GM23338 (cell line): ENCODE measurements around the gene MYORG. TPM values are rescaled to one million over a fixed set of nuclear protein-coding genes. Genes with fewer than 3 reads are reported as not detected.

Experiments
- ATAC-seq: fragments of 200-7000 bp; cut with Tn5 transposase; 3 replicates; pipeline ENCODE4 v1.9.1; 2020
- DNase-seq: peaks from one replicate; pipeline ENCODE4 v3.0.0-alpha.2; 2015; ENCODE audit warnings: low spot score
- H2AFZ ChIP-seq: fragments of 200-600 bp; sonication (generic); 2 replicates; pipeline ENCODE4 v1.8.0; 2016; ENCODE audit warnings: antibody characterized with exemption, mild to moderate bottlenecking, moderate library complexity
- H3F3A ChIP-seq: fragments of 200-600 bp; sonication (generic); replicated peaks from 2 replicates; pipeline ENCODE4 v1.8.0; 2017; ENCODE audit warnings: antibody characterized with exemption, mixed run types, low read depth
- H3K27ac ChIP-seq: fragments of 200-600 bp; sonication (generic); 2 replicates; pipeline ENCODE4 v1.6.1; 2016; ENCODE audit warnings: low read depth
- H3K27me3 ChIP-seq: fragments of 200-600 bp; sonication (generic); 2 replicates; pipeline ENCODE4 v1.8.0; 2016; ENCODE audit warnings: mild to moderate bottlenecking, mixed run types, moderate library complexity; ENCODE audit not compliant: insufficient read depth
- H3K36me3 ChIP-seq: fragments of 200-600 bp; sonication (generic); 2 replicates; pipeline ENCODE4 v1.8.0; 2016; ENCODE audit warnings: mild to moderate bottlenecking; ENCODE audit not compliant: insufficient read depth
- H3K4me1 ChIP-seq: fragments of 200-600 bp; sonication (generic); 2 replicates; pipeline ENCODE4 v1.8.0; 2016; ENCODE audit warnings: mild to moderate bottlenecking, moderate library complexity; ENCODE audit not compliant: insufficient read depth
- H3K4me2 ChIP-seq: fragments of 200-600 bp; sonication (generic); 2 replicates; pipeline ENCODE4 v1.7.1; 2017; ENCODE audit warnings: mixed run types
- H3K4me3 ChIP-seq: fragments of 200-600 bp; sonication (generic); 2 replicates; pipeline ENCODE4 v1.6.1; 2016; ENCODE audit warnings: mixed run types
- H3K79me2 ChIP-seq: fragments of 200-600 bp; sonication (generic); replicated peaks from 2 replicates; pipeline ENCODE4 v1.8.0; 2017; ENCODE audit warnings: mild to moderate bottlenecking; ENCODE audit not compliant: insufficient read depth
- H3K9me2 ChIP-seq: fragments of 200-600 bp; sonication (generic); 2 replicates; pipeline ENCODE4 v1.8.0; 2017; ENCODE audit not compliant: insufficient read depth
- H4K20me1 ChIP-seq: fragments of 200-600 bp; sonication (generic); replicated peaks from 2 replicates; pipeline ENCODE4 v1.8.0; 2017; ENCODE audit warnings: mild to moderate bottlenecking; ENCODE audit not compliant: insufficient read depth
- H3K27ac Mint-ChIP-seq: 2 replicates; pipeline ENCODE4 v1.8.0; 2020; ENCODE audit warnings: inconsistent platforms, mild to moderate bottlenecking, moderate library complexity, mixed read lengths
- H3K27me3 Mint-ChIP-seq: 3 replicates; pipeline ENCODE4 v1.8.0; 2022; ENCODE audit warnings: low read depth, mild to moderate bottlenecking, moderate library complexity, mixed read lengths, inconsistent platforms; ENCODE audit not compliant: insufficient read depth, poor library complexity
- H3K36me3 Mint-ChIP-seq: 3 replicates; pipeline ENCODE4 v1.8.0; 2021; ENCODE audit warnings: low read depth, mild to moderate bottlenecking, inconsistent platforms, moderate library complexity, mixed read lengths
- H3K4me1 Mint-ChIP-seq: 3 replicates; pipeline ENCODE4 v1.8.0; 2020; ENCODE audit warnings: mild to moderate bottlenecking, inconsistent platforms, mixed read lengths
- H3K4me3 Mint-ChIP-seq: 3 replicates; pipeline ENCODE4 v1.8.0; 2021; ENCODE audit warnings: moderate library complexity, mild to moderate bottlenecking, inconsistent platforms, mixed read lengths
- H3K9me3 Mint-ChIP-seq: 3 replicates; pipeline ENCODE4 v1.8.0; 2020; ENCODE audit warnings: moderate library complexity, mild to moderate bottlenecking, inconsistent platforms, mixed read lengths
- EZH2 ChIP-seq: fragments of 200-600 bp; sonication (generic); IDR thresholded peaks from one replicate; pipeline ENCODE4 v1.8.0; 2017; ENCODE audit warnings: antibody characterized with exemption, mild to moderate bottlenecking, low read depth; ENCODE audit not compliant: unreplicated experiment
- JUNB ChIP-seq: IDR thresholded peaks from one replicate; pipeline ENCODE4 v1.6.1; 2016; ENCODE audit warnings: antibody characterized with exemption; ENCODE audit not compliant: unreplicated experiment
- polyA plus RNA-seq: library from polyadenylated mRNA; unstranded; fragments of >200 nt; fragmentation: Nextera tagmentation; extraction: Ambion mirVana; gene quantifications from 2 replicates; pipeline ENCODE4 v1.2.1, GENCODE V29; 2016
- total RNA-seq: library from RNA; depleted of rRNA; stranded (reverse); fragments of >200 nt; shearing (Covaris generic); gene quantifications from 2 replicates; pipeline ENCODE4 v1.2.3, GENCODE V29; 2014
- TF ChIP-seq, protein P1 (sequence below): fragments of 250-450 bp; sonication (Bioruptor Pico); IDR thresholded peaks from 2 replicates; pipeline ENCODE4 v1.5.0; 2020; ENCODE audit warnings: mild to moderate bottlenecking, moderate library complexity

The MYORG gene
- total and polyA plus RNA-seq, 2 experiments from 2014 or later: 1.5 to 7.3 TPM

DNA sequence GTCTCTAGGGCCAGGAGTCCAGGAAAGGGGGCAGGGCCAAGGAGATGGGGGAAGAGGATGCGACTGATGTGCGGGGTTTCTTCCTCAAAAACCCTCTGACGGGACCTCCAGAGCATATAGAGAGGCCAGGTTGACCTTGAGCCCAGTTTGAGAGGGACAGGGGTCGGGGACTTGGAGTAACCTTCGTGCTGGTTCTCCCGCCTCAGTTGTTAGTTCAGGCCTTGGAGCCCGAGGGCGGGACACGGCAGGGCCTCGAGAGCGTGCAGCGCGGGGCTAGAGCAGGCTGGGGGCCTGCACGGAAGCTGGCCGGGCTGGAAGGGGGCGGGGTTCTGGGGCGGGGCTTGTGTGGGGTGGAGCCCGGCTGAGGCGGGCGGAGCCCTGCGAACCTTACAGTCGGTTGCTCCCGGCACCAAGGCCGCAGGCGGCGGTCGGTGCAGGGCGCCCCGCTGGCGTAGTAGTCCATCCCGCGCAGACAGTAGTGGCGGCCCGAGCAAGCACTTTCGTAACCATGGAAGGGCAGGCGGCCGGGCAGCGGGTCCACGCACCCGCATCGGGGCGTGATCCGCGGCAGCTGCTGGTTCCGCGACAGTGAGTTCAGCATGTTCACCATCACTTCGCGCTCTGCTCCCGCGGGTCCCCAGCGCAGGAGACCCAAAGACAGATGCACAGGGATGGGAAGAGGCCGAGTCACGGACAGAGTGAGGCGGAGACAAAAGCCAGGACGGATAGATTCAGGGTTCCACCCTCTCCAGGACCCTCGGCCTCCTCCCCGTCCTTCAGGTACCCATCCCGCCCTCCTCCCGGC is 4.0 kb upstream of the MYORG start (continued):
- TF ChIP-seq, protein P1, sequence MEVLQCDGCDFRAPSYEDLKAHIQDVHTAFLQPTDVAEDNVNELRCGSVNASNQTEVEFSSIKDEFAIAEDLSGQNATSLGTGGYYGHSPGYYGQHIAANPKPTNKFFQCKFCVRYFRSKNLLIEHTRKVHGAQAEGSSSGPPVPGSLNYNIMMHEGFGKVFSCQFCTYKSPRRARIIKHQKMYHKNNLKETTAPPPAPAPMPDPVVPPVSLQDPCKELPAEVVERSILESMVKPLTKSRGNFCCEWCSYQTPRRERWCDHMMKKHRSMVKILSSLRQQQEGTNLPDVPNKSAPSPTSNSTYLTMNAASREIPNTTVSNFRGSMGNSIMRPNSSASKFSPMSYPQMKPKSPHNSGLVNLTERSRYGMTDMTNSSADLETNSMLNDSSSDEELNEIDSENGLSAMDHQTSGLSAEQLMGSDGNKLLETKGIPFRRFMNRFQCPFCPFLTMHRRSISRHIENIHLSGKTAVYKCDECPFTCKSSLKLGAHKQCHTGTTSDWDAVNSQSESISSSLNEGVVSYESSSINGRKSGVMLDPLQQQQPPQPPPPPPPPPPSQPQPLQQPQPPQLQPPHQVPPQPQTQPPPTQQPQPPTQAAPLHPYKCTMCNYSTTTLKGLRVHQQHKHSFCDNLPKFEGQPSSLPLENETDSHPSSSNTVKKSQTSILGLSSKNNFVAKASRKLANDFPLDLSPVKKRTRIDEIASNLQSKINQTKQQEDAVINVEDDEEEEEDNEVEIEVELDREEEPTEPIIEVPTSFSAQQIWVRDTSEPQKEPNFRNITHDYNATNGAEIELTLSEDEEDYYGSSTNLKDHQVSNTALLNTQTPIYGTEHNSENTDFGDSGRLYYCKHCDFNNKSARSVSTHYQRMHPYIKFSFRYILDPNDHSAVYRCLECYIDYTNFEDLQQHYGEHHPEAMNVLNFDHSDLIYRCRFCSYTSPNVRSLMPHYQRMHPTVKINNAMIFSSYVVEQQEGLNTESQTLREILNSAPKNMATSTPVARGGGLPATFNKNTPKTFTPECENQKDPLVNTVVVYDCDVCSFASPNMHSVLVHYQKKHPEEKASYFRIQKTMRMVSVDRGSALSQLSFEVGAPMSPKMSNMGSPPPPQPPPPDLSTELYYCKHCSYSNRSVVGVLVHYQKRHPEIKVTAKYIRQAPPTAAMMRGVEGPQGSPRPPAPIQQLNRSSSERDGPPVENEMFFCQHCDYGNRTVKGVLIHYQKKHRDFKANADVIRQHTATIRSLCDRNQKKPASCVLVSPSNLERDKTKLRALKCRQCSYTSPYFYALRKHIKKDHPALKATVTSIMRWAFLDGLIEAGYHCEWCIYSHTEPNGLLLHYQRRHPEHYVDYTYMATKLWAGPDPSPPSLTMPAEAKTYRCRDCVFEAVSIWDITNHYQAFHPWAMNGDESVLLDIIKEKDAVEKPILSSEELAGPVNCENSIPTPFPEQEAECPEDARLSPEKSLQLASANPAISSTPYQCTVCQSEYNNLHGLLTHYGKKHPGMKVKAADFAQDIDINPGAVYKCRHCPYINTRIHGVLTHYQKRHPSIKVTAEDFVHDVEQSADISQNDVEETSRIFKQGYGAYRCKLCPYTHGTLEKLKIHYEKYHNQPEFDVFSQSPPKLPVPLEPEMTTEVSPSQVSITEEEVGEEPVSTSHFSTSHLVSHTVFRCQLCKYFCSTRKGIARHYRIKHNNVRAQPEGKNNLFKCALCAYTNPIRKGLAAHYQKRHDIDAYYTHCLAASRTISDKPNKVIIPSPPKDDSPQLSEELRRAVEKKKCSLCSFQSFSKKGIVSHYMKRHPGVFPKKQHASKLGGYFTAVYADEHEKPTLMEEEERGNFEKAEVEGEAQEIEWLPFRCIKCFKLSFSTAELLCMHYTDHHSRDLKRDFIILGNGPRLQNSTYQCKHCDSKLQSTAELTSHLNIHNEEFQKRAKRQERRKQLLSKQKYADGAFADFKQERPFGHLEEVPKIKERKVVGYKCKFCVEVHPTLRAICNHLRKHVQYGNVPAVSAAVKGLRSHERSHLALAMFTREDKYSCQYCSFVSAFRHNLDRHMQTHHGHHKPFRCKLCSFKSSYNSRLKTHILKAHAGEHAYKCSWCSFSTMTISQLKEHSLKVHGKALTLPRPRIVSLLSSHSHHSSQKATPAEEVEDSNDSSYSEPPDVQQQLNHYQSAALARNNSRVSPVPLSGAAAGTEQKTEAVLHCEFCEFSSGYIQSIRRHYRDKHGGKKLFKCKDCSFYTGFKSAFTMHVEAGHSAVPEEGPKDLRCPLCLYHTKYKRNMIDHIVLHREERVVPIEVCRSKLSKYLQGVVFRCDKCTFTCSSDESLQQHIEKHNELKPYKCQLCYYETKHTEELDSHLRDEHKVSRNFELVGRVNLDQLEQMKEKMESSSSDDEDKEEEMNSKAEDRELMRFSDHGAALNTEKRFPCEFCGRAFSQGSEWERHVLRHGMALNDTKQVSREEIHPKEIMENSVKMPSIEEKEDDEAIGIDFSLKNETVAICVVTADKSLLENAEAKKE (CRISPR knock-in tag): no peak

DNA sequence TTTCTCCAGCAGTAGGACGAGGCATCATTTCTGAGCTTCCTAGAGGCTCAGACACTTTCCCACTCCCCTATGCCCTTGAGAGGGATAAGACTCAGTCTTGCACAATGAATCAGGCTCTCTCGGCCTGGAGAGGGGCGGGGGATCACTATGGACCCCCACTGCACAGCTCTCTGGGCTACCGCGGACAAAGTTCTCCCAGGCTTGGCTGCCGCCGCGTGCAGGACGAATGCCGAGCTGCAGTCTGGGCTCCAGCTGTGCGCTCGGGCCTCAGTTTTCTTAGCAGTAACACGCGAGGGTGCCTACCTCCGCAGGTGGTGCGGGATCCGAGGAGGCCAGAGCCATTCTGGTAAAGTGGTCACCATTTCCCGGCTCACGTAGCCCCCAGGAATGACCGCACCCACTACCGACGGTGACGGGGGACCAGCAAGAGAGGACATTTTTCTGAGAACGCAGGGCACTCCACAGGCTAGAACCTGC is 3.4 kb upstream of the MYORG start:
- Histone ChIP-seq H3F3A (no peaks in the 10 kb centered on the region; the same call in 1 of the 2 replicates), H4K20me1 (no peaks in the 10 kb centered on the region), H3K4me1 (peaks cover 20% of the 10 kb centered on the region), H3K27me3 (peaks cover 51% of the 10 kb centered on the region), H3K9me2 (no peaks in the 10 kb centered on the region), H3K4me3 (peak overlapping the region; percentile 67), H3K36me3 (no peaks in the 10 kb centered on the region), H2AFZ (peak overlapping the region; percentile 100), H3K4me2 (peak overlapping the region; percentile 97), H3K27ac (no peak overlapping the region), H3K79me2 (no peaks in the 10 kb centered on the region)
- no peak overlapping the region for H3K27ac Mint-ChIP-seq
- no peaks in the 10 kb centered on the region for H3K36me3 Mint-ChIP-seq
- ATAC-seq: peak; percentile 0; the same call in 2 of the 3 replicates
- H3K27me3 Mint-ChIP-seq: peaks cover 41% of the 10 kb centered on the region
- peaks cover 20% of the 10 kb centered on the region for H3K4me1 Mint-ChIP-seq
- TF ChIP-seq EZH2 (peak; percentile 27), JUNB (no peak)
- TF ChIP-seq, protein P1 (CRISPR knock-in tag): no peak
- H3K9me3 Mint-ChIP-seq: no peaks in the 10 kb centered on the region; the same call in 2 of the 3 replicates
- peak; percentile 51 for DNase-seq
- peak overlapping the region; percentile 89 for H3K4me3 Mint-ChIP-seq
